Occipital lobe (tissue), 2 donors: Measurements from ENCODE around the gene PLA2G4C. TPM values are rescaled to one million over a fixed set of nuclear protein-coding genes. Genes with fewer than 3 reads are reported as not detected.
"Not testable (repeated sequence)": the region's sequence is repeated elsewhere in the genome, so short reads cannot be mapped to it uniquely, and the experiment has no call there.

ENCODE experiments used
- DNase-seq: peaks from one replicate; lab custom pipeline; 2025; lab: John Stamatoyannopoulos, UW
- total RNA-seq: library from RNA; depleted of rRNA; stranded (reverse); fragments of >200 nt; gene quantifications from one replicate; pipeline ENCODE4 v1.2.3, GENCODE V29; 2014

Gene PLA2G4C
- total RNA-seq, 1 donor from 2014 or later, result 9.7 TPM

- no peak for DNase-seq
Measured at GRCh38 chr19:48113190-48113917, 2.7 kb upstream of the PLA2G4C start.

GRCh38 chr19:48111280-48111679, 663 bp upstream of the PLA2G4C start:
- DNase-seq, result no peak

GRCh38 chr19:48108997-48109782, 1.4 kb downstream of the PLA2G4C start:
- no peak for DNase-seq

- DNase-seq, result no peak
Measured at GRCh38 chr19:48103922-48104321, 6.7 kb downstream of the PLA2G4C start.

GRCh38 chr19:48102870-48103751, 7.5 kb downstream of the PLA2G4C start:
- DNase-seq, result no peak

GRCh38 chr19:48095612-48096175, 14.9 kb downstream of the PLA2G4C start:
- no peak for DNase-seq

GRCh38 chr19:48094855-48095203, 15.8 kb downstream of the PLA2G4C start:
- no peak for DNase-seq

- no peak for DNase-seq
Measured at GRCh38 chr19:48094129-48094854, 16.3 kb downstream of the PLA2G4C start.

GRCh38 chr19:48091111-48091718, 19.4 kb downstream of the PLA2G4C start:
- not testable (repeated sequence) for DNase-seq

GRCh38 chr19:48090281-48090802, 20.3 kb downstream of the PLA2G4C start:
- no peak for DNase-seq

GRCh38 chr19:48088991-48089390, 21.6 kb downstream of the PLA2G4C start:
- DNase-seq, result not testable (repeated sequence)

- no peak for DNase-seq
Measured at GRCh38 chr19:48085904-48086864, 24.4 kb downstream of the PLA2G4C start.

- DNase-seq, result no peak
Measured at GRCh38 chr19:48085076-48085475, 25.5 kb downstream of the PLA2G4C start.

GRCh38 chr19:48081106-48081505, 29.5 kb downstream of the PLA2G4C start:
- no peak for DNase-seq

- not testable (repeated sequence) for DNase-seq
Measured at GRCh38 chr19:48070177-48070769, 40.3 kb downstream of the PLA2G4C start.

GRCh38 chr19:48069435-48069834, 41.2 kb downstream of the PLA2G4C start:
- no peak for DNase-seq

- no peak for DNase-seq
Measured at GRCh38 chr19:48064509-48064908, 46.1 kb downstream of the PLA2G4C start.
